ENCODE results near the gene MARCHF10.

Gene MARCHF10

DNA sequence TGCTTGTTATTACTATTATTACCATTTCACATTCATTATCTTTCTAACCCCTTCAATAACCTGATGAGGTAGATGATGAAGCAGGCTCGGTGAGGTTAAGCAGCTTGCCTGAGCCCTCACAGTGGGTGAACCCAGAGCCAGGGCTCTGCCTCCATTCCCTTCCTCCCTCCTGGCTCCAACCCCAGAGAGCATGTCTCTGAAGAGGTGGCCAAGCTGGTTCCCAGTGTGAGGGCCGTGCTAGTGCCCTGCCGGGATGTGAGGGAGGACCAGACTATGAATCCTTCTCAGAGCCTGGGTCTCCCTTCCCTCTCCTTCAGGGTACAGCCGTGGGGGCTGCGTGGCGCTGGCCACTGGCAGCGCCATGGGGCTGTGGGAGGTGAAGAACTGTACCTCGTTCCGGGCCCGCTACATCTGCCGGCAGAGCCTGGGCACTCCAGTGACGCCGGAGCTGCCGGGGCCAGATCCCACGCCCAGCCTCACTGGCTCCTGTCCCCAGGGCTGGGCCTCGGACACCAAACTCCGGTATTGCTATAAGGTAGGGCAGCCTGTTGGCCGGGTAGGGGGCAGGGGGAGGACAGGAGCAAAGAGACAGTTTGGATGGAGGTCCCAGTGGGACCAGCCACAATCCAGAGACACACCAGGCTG lies 131.0 kb downstream of the MARCHF10 start:
- DNase-seq (ENCODE audit: low read depth, low spot score) = no peak

DNA sequence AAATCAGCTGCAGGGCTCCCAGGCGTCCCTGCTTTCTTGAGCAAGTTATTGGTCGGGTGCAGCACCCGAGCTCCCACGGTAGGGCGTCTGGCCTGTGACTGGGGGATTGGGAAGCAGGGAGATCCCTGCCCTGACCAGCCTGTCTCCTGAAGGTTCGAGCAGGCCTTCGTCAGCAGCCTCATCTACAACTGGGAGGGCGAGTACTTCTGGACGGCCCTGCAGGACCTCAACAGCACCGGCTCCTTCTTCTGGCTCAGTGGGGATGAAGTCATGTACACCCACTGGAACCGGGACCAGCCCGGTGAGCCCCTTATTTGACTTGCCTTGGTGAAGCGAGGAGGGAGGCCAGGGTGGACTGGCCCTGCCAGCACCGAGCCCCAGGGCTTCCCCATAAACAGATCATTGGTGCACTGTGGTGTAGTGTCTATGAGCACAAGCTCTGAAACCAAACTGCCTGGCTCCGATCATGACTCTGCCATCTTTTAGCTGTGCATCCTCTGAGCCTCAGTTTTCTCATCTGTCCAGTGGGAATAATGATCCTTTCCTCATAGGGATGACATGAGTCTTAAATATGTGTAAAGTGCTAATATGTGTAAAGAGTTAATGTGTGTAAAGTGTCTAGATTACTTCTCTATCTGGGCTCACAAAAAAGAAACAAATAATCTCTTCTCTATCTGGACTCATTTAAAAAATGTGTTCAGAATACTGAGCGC lies 131.7 kb downstream of the MARCHF10 start:
- no peak for DNase-seq (ENCODE audit: low read depth, low spot score)

DNA sequence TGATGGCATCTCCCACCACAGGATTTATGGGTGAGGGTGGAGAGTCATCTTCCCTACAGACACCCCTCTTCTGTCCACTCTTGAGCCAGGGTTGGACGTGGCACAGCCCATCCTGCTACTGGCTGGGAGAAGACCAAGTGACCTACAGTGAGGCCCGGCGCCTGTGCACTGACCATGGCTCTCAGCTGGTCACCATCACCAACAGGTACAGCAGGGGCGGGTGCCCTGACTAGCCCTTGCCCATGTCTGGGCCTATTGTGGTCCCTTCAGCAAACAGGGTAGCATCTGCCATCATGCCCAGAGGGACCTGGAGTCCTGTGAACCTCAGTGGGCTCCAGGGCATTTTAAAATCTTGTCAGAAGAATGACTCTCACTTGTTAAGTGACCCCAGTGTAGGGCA lies 132.4 kb downstream of the MARCHF10 start:
- DNase-seq (ENCODE audit: low read depth, low spot score) = no peak

DNA sequence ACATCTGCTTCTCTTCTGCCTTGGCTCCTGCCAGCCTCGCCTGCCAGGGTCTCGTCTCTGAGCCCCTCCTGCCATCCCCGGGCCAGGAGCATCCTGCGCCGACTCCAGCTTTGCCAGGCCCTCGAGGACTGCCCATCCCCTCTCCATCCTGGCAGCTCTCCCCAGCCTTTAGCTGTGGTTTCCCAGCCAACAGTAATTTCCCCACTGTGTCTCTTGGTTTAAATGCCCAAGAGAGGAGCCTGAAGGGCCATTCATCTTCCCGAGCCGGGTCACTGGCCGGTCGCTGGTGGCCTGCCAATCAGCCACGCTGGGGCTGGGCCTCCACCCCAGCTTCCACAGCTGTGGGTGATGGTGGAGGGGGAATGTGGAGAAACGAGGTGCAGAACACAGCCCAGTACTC lies 132.9 kb downstream of the MARCHF10 start:
- no peak for DNase-seq (ENCODE audit: low read depth, low spot score)

DNA sequence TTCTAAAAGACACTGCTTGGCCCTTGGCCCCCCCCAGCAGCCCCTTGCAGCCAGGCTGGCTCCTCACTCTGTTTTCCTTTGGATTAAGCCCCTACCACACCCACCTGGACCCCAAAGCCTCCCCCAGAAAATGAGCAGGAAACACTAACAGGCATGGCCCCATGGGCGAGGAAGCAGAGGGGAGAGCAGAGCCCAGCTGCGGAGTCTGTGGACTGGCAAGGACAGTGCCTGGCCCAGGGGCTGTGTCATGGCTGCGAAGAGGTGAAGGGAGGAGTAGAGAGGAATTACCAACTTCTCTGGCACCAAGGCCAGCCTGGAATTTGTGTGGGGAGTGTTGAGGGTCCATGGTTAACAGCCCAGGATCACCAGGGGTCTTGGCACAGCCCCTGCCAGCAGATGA lies 133.3 kb downstream of the MARCHF10 start:
- DNase-seq (ENCODE audit: low read depth, low spot score) = no peak

DNA sequence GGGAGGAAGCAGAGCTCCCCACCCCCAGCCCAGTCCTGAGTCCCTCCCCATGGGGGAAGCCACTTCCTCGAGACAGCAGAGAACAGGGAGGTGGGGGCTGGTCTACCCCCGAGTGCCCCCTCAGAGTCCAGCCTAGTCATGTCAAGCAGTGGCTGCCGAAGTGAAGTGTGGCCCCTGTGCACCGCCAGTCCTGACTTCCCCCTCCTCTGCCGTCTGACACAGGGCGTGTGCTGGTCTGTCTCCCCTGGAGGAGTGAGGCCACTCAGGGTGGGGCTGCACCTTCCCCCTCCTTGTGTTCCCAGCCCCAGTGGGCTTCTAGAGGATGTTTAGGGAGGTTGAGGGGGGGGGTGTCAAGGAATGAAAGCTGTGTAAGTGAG lies 133.8 kb downstream of the MARCHF10 start:
- no peak for DNase-seq (ENCODE audit: low read depth, low spot score)

DNA sequence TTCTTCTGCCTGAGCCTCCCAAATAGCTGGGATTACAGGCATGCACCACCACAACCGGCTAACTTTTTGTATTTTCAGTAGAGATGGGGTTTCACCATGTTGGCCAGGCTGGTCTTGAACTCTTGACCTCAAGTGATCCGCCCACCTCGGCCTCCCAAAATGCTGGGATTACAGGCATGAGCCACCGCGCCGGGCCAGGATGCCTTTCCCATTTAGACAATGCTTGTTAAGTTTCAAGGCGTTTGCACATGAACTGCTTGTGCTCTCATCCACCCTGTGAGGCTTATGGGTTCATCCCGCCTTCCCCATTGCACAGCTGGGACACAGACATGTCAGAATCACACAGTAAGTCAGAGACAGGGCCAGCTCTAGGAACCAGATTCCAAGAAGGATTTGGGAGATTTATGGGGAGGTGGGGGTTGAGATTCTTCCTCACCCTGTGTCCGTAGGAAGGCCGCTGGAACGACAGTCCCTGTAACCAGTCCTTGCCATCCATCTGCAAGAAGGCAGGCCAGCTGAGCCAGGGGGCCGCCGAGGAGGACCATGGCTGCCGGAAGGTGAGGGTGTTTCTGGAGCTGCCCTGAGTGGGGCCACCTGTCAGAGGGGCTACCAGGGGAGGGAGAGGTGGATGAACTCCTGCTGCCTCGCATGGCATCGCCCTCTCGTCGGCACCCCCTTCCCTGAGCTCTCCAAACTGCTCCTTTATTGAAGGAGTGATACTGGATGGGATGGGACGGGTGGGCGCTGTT lies 134.3 kb downstream of the MARCHF10 start:
- no peak for DNase-seq (ENCODE audit: low read depth, low spot score)

DNA sequence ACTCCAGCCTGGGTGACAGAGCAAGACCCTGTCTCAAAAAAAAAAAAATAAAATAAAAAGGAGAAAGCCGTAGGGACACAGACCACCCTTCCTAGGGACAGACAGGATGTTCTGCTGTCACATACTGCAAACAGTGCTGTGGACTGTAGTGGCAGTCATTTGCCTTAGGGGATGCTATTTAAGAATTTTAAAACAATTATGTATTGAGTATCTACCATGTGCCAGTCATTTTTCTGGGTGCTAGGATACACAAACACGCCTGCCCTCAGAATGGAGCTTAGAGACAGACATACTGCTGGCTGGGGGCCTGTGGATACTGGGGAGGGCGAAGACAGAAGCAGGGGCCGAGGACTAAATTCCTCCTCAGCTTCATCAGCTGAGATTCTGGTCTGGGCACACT lies 135.2 kb downstream of the MARCHF10 start:
- no peak for DNase-seq (ENCODE audit: low read depth, low spot score)

DNA sequence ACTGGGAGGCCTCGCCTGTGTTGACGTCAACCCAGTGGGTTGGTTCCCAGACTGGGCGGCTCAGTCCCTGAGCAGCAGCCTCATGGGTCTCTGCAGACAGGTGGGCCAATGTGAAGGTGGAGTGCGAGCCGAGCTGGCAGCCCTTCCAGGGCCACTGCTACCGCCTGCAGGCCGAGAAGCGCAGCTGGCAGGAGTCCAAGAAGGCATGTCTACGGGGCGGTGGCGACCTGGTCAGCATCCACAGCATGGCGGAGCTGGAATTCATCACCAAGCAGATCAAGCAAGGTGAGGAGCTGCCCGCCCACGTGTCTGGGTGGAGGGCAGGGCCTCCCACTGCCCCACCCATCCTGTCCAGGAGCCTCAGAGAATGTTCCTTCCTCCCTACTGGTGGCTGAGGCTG lies 136.6 kb downstream of the MARCHF10 start:
- no peak for DNase-seq (ENCODE audit: low read depth, low spot score)

DNA sequence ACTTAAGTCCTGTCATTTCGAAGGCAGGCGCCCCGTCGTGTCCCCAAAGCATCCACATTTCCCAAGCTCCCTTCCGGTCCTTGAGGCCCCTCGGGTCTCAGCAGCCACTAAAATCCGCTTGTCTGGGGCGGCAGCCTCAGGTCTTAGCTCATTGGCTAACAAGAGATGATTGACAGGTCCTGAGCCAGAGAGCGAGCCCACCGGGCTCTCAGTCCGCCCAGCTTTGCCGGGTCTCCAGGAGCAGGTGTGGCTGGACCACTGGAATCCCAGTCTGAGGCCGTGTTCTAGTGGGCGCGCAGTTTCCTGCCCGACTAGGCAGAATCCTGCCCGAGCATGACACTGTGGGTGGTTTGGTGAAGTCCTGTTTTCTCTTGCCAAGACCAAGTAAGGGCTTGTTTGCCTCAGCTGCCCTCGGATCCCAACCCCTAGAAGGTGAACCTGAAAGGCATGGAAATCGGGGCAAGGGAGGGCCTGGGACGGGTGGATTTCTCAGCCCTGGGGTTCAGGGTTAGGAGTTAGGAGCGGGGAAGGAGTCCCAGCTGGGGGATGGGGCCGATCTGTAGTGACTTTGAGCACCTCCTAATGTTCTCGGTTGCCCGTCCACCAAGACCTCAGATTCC lies 137.8 kb downstream of the MARCHF10 start:
- no peak for DNase-seq (ENCODE audit: low read depth, low spot score)

DNA sequence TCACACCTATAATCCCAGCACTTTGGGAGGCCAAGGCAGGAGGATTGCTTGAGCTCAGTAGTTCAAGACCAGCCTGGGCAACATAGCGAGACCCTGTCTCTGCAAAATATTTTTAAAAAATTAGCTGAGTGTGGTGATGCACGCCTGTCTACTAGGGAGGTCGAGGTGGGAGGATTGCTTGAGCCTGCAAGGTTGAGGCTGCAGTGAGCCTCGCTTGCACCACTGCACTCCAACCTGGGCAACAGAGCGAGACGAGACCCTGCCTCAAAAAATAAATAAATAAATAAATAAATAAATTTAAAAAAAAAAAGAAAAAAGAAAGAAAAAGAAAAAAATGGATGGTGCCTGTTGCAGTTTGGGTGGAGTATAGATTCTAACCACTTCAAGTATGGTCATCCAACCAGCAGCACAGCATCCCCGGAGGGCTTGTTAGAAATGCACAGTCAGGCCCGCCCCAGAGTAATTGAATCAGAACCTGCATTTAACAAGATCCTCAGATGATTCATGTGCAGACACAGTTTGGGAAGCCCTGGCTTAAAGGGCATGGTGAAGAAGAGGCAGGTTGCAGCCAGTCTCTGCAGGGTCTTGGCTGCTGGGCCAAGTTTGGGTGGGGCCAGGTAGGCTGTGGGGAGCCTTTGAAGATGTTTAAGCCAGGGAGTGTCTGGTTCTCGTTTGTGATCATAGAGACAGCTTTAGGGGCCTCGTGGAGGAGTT lies 139.9 kb downstream of the MARCHF10 start:
- DNase-seq (ENCODE audit: low read depth, low spot score) = no peak

DNA sequence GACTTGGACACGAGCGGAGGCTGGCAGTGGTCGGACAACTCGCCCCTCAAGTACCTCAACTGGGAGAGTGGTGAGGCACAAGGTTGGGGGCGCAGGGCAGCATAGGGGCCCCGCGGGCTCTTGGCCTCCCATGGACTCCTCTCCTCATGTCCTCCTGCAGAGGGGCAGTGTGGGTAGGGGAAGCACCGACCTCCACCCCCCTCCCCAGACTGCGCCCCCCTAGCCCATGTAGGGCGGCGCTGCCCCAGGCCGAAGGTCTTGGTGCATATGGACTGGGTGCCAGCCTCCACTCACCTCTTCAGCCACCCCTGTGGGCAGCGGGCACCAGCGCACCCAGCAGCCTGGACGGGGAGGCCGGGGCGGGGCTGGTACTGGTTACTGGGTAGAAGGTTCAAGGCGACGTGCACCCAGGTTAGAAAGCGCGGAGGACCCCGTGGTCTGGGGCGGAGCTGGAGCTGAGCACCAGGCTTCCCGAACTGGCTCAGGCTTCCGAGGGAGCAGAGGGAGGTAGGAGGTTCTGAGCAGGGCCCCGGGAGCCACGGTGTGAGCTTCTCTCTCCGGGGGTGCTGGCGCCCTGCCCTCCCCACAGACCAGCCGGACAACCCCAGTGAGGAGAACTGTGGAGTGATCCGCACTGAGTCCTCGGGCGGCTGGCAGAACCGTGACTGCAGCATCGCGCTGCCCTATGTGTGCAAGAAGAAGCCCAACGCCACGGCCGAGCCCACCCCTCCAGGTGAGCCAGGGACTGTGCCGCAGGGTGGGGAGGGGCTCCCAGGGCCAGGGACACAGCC lies 141.1 kb downstream of the MARCHF10 start:
- no peak for DNase-seq (ENCODE audit: low read depth, low spot score)

DNA sequence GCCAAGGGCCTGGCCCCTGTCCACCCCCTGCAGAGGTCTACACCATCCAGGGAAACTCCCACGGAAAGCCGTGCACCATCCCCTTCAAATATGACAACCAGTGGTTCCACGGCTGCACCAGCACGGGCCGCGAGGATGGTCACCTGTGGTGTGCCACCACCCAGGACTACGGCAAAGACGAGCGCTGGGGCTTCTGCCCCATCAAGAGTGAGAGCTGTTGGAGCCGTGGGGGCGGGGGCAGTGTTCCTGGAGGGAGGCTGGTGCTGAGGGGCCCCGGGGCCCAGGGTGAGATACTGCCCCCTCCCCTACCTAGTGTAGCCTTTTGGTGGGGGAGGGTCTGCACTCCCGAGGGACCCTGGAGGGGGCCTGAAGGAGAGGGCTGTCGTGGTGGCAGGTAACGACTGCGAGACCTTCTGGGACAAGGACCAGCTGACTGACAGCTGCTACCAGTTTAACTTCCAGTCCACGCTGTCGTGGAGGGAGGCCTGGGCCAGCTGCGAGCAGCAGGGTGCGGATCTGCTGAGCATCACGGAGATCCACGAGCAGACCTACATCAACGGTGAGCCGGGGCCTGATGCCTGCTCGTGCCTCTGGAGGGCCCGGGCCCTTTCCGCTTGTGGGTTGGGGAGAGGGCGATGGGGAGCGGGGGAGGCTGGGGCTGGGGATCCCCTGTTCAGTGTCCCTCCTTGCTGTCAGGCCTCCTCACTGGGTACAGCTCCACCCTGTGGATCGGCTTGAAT lies 141.9 kb downstream of the MARCHF10 start:
- no peak for DNase-seq (ENCODE audit: low read depth, low spot score)

DNA sequence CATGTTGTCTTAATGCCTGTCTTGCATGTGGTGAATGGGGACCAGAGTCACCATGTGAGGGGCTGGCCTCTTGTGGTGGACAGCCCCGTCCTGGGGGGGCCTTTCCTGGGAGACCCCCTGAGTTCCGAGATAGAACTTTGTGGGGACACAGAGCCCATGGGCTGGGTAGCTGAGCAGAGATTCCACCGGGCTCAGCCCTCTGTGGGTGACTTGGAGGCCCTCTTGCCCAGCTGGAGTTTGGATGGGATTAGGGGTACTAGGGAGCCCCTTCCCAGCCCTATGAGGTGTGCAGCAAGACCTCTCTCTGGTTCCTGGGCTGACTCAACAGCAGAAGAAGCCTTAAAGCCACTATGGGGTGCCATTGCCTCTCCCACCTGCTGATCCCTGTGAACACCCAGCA lies 142.5 kb downstream of the MARCHF10 start:
- no peak for DNase-seq (ENCODE audit: low read depth, low spot score)

DNA sequence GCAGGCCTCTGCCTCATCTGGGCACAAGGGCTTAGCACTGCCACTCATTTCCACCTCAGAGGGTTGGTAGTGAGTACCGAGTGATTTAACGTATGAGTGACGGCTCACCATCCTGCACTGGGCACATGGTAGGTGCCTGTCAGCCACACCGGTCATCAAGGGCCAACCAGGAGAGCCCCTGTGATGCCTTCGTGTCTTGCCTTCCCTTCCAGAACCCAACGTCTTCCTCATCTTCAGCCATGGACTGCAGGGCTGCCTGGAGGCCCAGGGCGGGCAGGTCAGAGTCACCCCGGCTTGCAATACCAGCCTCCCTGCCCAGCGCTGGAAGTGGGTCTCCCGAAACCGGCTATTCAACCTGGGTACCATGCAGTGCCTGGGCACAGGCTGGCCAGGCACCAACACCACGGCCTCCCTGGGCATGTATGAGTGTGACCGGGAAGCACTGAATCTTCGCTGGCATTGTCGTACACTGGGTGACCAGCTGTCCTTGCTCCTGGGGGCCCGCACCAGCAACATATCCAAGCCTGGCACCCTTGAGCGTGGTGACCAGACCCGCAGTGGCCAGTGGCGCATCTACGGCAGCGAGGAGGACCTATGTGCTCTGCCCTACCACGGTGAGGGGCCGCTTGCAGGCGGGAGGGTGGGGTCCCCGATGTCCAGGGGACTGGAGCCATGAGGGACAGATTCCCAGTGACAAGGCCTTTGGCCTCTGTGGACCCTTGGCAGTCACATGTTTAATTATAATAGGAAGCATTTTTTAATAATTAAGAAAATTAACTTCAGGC lies 143.6 kb downstream of the MARCHF10 start:
- no peak for DNase-seq (ENCODE audit: low read depth, low spot score)

DNA sequence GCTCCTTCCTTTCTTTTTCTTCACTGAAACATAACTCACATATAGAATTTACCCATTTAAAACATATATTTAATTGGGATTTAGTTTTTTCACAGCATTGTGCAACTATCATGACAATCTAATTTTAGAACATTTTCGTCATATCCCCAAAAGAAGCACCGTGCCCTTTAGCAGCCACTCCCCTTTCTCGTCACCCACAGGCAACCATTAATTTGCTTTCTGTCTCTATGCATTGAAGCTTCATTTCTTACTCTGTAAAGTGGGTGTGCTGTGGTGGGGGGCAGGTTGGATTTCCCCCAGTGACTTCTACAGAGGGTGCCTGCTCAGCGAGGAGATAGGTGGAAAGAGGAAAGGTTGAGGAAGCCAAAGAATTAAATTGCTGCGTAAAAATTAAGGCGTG lies 144.8 kb downstream of the MARCHF10 start:
- DNase-seq (ENCODE audit: low read depth, low spot score) = no peak

DNA sequence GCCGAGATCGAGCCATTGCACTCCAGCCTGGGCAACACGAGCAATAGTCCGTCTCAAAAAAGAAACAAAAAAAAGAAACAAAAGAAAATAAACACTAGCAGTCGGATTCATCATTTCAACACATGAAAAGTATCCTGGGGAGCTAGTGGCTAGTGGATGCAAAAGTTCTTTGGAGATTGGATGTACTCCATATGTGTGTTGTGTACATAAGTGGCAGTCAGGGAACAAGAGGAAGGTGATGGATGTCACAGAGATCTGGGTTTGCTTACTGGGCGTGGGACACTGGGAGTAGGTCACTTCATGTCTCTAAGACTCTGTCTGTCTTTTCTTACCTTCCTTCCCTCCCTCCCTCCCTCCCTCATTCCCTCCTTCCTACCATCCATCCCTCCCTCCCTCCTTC lies 145.3 kb downstream of the MARCHF10 start:
- no peak for DNase-seq (ENCODE audit: low read depth, low spot score)

DNA sequence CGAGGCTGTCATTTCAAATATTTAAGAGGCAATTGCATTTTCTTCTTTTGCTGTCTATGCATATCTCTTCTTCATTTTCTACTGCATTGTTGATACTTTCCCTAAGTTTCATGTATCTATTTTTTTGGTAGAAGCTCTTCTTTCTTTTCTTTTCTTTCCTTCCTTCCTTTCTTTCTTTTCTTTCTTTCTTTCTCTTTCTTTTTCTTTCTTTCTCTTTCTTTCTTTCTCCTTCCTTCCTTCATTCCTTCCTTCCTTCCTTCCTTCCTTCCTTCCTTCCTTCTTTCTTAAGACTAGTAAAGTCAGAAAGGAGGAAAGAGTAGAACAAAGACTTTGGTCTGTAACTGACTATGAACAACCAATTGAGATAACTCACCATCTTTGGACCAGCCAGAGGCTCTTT lies 146.8 kb downstream of the MARCHF10 start:
- DNase-seq (ENCODE audit: low read depth, low spot score) = no peak

DNA sequence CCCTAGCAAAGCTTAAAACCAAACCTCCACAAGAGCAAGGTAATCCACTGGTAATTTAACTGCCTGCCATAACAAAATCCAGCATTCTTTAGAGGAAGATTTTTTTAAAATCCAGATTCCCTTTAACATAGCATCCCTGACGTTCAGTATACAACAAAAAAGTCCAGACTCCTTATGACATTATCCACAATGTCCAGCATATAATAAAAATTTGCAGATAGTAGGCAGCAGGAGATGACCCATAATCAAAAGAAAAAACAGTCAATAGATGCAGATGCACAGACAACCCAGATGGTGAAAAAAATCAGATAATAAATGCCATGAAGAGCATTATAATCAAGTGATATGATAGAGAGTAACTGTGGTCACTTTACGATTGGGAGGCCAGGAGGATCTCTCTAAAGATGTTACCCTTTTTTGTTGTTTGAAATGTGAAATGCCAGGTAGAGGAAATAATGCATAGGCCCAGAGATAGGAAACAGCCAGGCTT lies 147.4 kb downstream of the MARCHF10 start:
- DNase-seq (ENCODE audit: low read depth, low spot score) = no peak
